SK-N-SH (cell line): Measurements from ENCODE around the gene PCSK2. TPM values are rescaled to one million over a fixed set of nuclear protein-coding genes. Genes with fewer than 3 reads are reported as not detected.

Source experiments
- CTCF ChIA-PET: fragments of 300-600, 350-600 bp; formaldehyde crosslinking; extraction: SDS; loops from one replicate; lab custom pipeline; 2021; lab: Yijun Ruan, JAX
- POLR2A ChIA-PET: fragments of 350-600 bp; sonication (Branson Sonifier 250); formaldehyde crosslinking; extraction: SDS; loops from one replicate; lab custom pipeline; 2020; ENCODE audit warnings: antibody characterized with exemption, inconsistent platforms; lab: Yijun Ruan, JAX
- DNase-seq: peaks from one replicate; pipeline ENCODE4 v3.0.0; 2012
- H2AFZ ChIP-seq: fragments of 200-600 bp; sonication (generic); 2 replicates; pipeline ENCODE4 v1.8.1; 2016; ENCODE audit warnings: antibody characterized with exemption, mild to moderate bottlenecking, low read depth
- H3F3A ChIP-seq: fragments of 200-600 bp; sonication (generic); replicated peaks from 2 replicates; pipeline ENCODE3; 2016; ENCODE audit warnings: antibody characterized with exemption, mild to moderate bottlenecking; ENCODE audit not compliant: insufficient read depth
- H3K27ac ChIP-seq, 2 experiments: fragments of 200-500 bp in 1 of 2; fragments of 200-600 bp in 1 of 2; sonication (Bioruptor generic) in 1 of 2; sonication (generic), shearing (Covaris generic) in 1 of 2; 2 replicates each; pipeline versions ENCODE4 v1.5.1 to v1.6.1; 2014 to 2016; ENCODE audit warnings: low read depth in 2 of 2, inconsistent platforms in 1 of 2, low read length in 1 of 2, mild to moderate bottlenecking in 1 of 2, mixed read lengths in 1 of 2
- H3K27me3 ChIP-seq: fragments of 200-600 bp; sonication (generic), shearing (Covaris generic); 2 replicates; pipeline ENCODE4 v1.6.1; 2016; ENCODE audit warnings: mixed run types; ENCODE audit not compliant: insufficient read depth
- H3K36me3 ChIP-seq, 2 experiments: fragments of 200-500 bp in 1 of 2; fragments of 200-600 bp in 1 of 2; sonication (Bioruptor generic) in 1 of 2; sonication (generic) in 1 of 2; replicated peaks in 1 of 2; 2 replicates each; pipeline versions ENCODE3 to v1.5.1; 2014 to 2016; ENCODE audit warnings: low read length in 1 of 2, mild to moderate bottlenecking in 1 of 2; ENCODE audit not compliant: insufficient read depth in 2 of 2, control insufficient read depth in 1 of 2
- H3K4me1 ChIP-seq, 2 experiments: fragments of 200-500 bp in 1 of 2; fragments of 200-600 bp in 1 of 2; sonication (Bioruptor generic) in 1 of 2; sonication (generic), shearing (Covaris generic) in 1 of 2; 2 replicates each; pipeline versions ENCODE4 v1.5.1 to v1.6.1; 2014 to 2016; ENCODE audit warnings: low read depth in 1 of 2, low read length in 1 of 2, mixed run types in 1 of 2; ENCODE audit not compliant: insufficient read depth in 2 of 2, control insufficient read depth in 1 of 2
- H3K4me2 ChIP-seq: fragments of 200-600 bp; sonication (generic), shearing (Covaris generic); 2 replicates; pipeline ENCODE4 v1.6.1; 2017; ENCODE audit warnings: mixed run types
- H3K4me3 ChIP-seq, 2 experiments: fragments of 200-500 bp in 1 of 2; fragments of 200-600 bp in 1 of 2; sonication (Bioruptor generic) in 1 of 2; sonication (generic), shearing (Covaris generic) in 1 of 2; 2 replicates each; pipeline versions ENCODE4 v1.5.1 to v1.8.1; 2014 to 2016; ENCODE audit warnings: low read depth in 2 of 2, inconsistent platforms in 1 of 2, low read length in 1 of 2, mild to moderate bottlenecking in 1 of 2, mixed read lengths in 1 of 2, moderate library complexity in 1 of 2
- H3K79me2 ChIP-seq: fragments of 200-600 bp; sonication (generic); 2 replicates; pipeline ENCODE4 v1.8.1; 2017; ENCODE audit warnings: mild to moderate bottlenecking; ENCODE audit not compliant: insufficient read depth
- H3K9ac ChIP-seq: fragments of 200-600 bp; sonication (generic); 2 replicates; pipeline ENCODE4 v1.6.1; 2017; ENCODE audit warnings: mixed run types
- H3K9me2 ChIP-seq: fragments of 200-600 bp; sonication (generic); 2 replicates; pipeline ENCODE4 v1.6.1; 2017; ENCODE audit warnings: mixed run types
- H3K9me3 ChIP-seq: fragments of 200-600 bp; sonication (generic); 2 replicates; pipeline ENCODE4 v1.6.1; 2017; ENCODE audit warnings: mixed run types, mild to moderate bottlenecking, moderate library complexity
- H4K20me1 ChIP-seq: fragments of 200-600 bp; sonication (generic); 2 replicates; pipeline ENCODE4 v1.6.1; 2017; ENCODE audit warnings: mild to moderate bottlenecking, mixed run types; ENCODE audit not compliant: insufficient read depth
- CHD2 ChIP-seq: fragments of 150-350 bp; IDR thresholded peaks from 2 replicates; pipeline ENCODE4 v1.6.1; 2018; ENCODE audit warnings: low read length; ENCODE audit not compliant: partially characterized antibody
- ELF1 ChIP-seq: IDR thresholded peaks from 2 replicates; pipeline ENCODE4 v1.4.0; 2012
- EP300 ChIP-seq, 2 experiments: IDR thresholded peaks; 2 replicates each; pipeline versions ENCODE4 v1.4.0 to v1.6.1; 2012; ENCODE audit warnings: borderline replicate concordance in 1 of 2, low read depth in 1 of 2, low read length in 1 of 2
- FOXM1 ChIP-seq: IDR thresholded peaks from 2 replicates; pipeline ENCODE4 v1.4.0; 2012; ENCODE audit warnings: low read depth, mild to moderate bottlenecking
- GABPA ChIP-seq: IDR thresholded peaks from 2 replicates; pipeline ENCODE4 v1.4.0; 2012; ENCODE audit warnings: low read depth, mild to moderate bottlenecking
- GATA2 ChIP-seq: sonication (generic); formaldehyde crosslinking; IDR thresholded peaks from 2 replicates; pipeline ENCODE4 v1.5.0; 2020; ENCODE audit warnings: mild to moderate bottlenecking, missing genetic modification reagents
- NFIC ChIP-seq: IDR thresholded peaks from 2 replicates; pipeline ENCODE4 v1.4.0; 2012; ENCODE audit warnings: borderline replicate concordance
- NRF1 ChIP-seq: IDR thresholded peaks from 2 replicates; pipeline ENCODE4 v1.6.1; 2012; ENCODE audit warnings: low read depth, mild to moderate bottlenecking, low read length
- POLR2AphosphoS5 ChIP-seq: IDR thresholded peaks from 2 replicates; pipeline ENCODE4 v1.6.1; 2012; ENCODE audit warnings: low read depth, low read length
- RCOR1 ChIP-seq: fragments of 150-350 bp; IDR thresholded peaks from 2 replicates; pipeline ENCODE4 v1.6.1; 2017; ENCODE audit warnings: antibody characterized with exemption, low read length
- RFX5 ChIP-seq: IDR thresholded peaks from 2 replicates; pipeline ENCODE4 v1.6.1; 2012; ENCODE audit warnings: mild to moderate bottlenecking, improper control_type of control experiment, low read length
- SIN3A ChIP-seq: IDR thresholded peaks from 2 replicates; pipeline ENCODE4 v1.6.1; 2012; ENCODE audit warnings: low read depth, mild to moderate bottlenecking, low read length, moderate library complexity, borderline replicate concordance
- SMC3 ChIP-seq: IDR thresholded peaks from 2 replicates; pipeline ENCODE4 v1.6.1; 2012; ENCODE audit warnings: low read depth, low read length, improper control_type of control experiment
- TAF1 ChIP-seq: IDR thresholded peaks from 2 replicates; pipeline ENCODE4 v1.6.1; 2012; ENCODE audit warnings: low read depth, mild to moderate bottlenecking, low read length, moderate library complexity, borderline replicate concordance
- TCF12 ChIP-seq: IDR thresholded peaks from 2 replicates; pipeline ENCODE4 v1.4.0; 2012
- TEAD4 ChIP-seq: IDR thresholded peaks from 2 replicates; pipeline ENCODE4 v1.4.0; 2012; ENCODE audit warnings: mild to moderate bottlenecking, borderline replicate concordance; ENCODE audit not compliant: insufficient read depth
- YY1 ChIP-seq: IDR thresholded peaks from 2 replicates; pipeline ENCODE4 v1.4.0; 2012; ENCODE audit warnings: low read depth, mild to moderate bottlenecking
- ZBTB33 ChIP-seq: IDR thresholded peaks from 2 replicates; pipeline ENCODE4 v1.4.0; 2012; ENCODE audit warnings: low read depth, borderline replicate concordance
- WGBS: methylation state at CpG from one replicate; pipeline ENCODE4 v1.1.6; 2017; ENCODE audit warnings: low lambda C conversion rate; 5-methylcytosine and 5-hydroxymethylcytosine counted together
- polyA plus RNA-seq, 3 experiments: library from polyadenylated mRNA; depleted of rRNA; stranded (reverse); fragments of >200 nt; gene quantifications; 2 replicates each; pipeline ENCODE4 v1.2.3, GENCODE V29; 2012
- TF ChIP-seq, protein P1 (sequence below): fragments of 200-600 bp; sonication (generic); IDR thresholded peaks from 2 replicates; pipeline ENCODE4 v1.6.1; 2017; ENCODE audit warnings: antibody characterized with exemption, mild to moderate bottlenecking, moderate library complexity
- TF ChIP-seq, protein P2 (sequence below): IDR thresholded peaks from 2 replicates; pipeline ENCODE4 v1.4.0; 2012; ENCODE audit warnings: low read depth
- TF ChIP-seq, protein P3 (sequence below): IDR thresholded peaks from 2 replicates; pipeline ENCODE4 v1.4.0; 2012; ENCODE audit warnings: low read depth, borderline replicate concordance
- TF ChIP-seq, protein P4 (sequence below): fragments of 150-350 bp; IDR thresholded peaks from 2 replicates; pipeline ENCODE4 v1.6.1; 2017; ENCODE audit warnings: antibody characterized with exemption, low read length, low read depth, borderline replicate concordance

PCSK2 gene
- polyA plus RNA-seq, 1 of the 3 experiments (the other 2 are of a cell fraction), result not detected

DNA sequence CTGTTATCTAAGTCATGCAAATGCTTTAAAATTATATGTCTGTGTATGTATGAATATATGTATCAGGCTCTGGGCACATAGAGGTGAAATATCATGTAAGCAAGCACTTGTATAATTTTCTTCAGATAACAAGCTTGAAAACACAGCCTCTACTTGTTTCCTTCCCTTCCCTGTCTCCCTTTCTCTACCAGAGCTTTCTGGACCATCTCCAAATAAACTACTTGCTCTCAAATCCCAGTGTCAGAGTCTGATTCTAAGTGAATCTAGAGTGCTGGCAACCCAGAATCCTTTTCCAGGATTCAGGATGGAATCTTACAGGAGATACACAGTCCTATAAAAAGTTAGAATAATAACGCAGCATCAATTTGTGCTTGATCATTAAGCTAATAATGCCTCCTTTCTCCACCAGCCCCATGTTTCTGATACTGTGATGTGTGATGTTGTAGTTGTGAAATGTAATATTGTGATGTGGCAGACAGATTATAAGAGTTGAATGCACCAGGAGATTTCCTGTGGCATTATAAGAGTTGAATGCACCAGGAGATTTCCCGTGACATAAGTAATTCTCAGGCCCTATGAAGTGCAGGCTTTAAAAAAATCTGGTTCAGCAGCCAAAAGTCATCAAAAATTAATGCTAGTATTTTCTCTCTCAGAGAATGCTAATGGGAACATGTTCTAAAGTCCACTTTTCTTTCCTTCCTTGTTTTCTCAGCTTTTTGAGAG lies 89.6 kb downstream of the PCSK2 start (continued):
- no peak for TF ChIP-seq EP300 (IDR thresholded peaks at IDR 0.05; ENCODE audit: borderline replicate concordance in 1 of 2, low read depth in 1 of 2, low read length in 1 of 2)
- TF ChIP-seq, protein P1, sequence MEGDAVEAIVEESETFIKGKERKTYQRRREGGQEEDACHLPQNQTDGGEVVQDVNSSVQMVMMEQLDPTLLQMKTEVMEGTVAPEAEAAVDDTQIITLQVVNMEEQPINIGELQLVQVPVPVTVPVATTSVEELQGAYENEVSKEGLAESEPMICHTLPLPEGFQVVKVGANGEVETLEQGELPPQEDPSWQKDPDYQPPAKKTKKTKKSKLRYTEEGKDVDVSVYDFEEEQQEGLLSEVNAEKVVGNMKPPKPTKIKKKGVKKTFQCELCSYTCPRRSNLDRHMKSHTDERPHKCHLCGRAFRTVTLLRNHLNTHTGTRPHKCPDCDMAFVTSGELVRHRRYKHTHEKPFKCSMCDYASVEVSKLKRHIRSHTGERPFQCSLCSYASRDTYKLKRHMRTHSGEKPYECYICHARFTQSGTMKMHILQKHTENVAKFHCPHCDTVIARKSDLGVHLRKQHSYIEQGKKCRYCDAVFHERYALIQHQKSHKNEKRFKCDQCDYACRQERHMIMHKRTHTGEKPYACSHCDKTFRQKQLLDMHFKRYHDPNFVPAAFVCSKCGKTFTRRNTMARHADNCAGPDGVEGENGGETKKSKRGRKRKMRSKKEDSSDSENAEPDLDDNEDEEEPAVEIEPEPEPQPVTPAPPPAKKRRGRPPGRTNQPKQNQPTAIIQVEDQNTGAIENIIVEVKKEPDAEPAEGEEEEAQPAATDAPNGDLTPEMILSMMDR, result no peak
- TF ChIP-seq, all 33 proteins: peak for 0

- CTCF ChIA-PET, result interaction anchor here (1.4 kb wide), 1 partner anchor 16 kb away, joined by 3 read pairs; no protein-coding TSS in a partner anchor
- H3K4me3 ChIP-seq, result no peak overlapping the region
- no peak for TF ChIP-seq YY1
- no peak for TF ChIP-seq ZBTB33
- no peak for TF ChIP-seq GATA2 (CRISPR knock-in tag)
- no peak for TF ChIP-seq SMC3
- no peak for TF ChIP-seq POLR2AphosphoS5
- no peak for TF ChIP-seq NFIC
- no peak for TF ChIP-seq TAF1
- TF ChIP-seq FOXM1, result no peak
- no peak for TF ChIP-seq TCF12
- TF ChIP-seq, all 33 proteins: peak for 0
- Histone ChIP-seq H3K79me2 (no peaks in the 10 kb centered on the region), H3K27me3 (no peaks in the 10 kb centered on the region), H3F3A (no peaks in the 10 kb centered on the region), H3K4me2 (no peak overlapping the region), H3K9me2 (no peaks in the 10 kb centered on the region), H4K20me1 (no peaks in the 10 kb centered on the region), H3K4me1 (no peaks in the 10 kb centered on the region), H2AFZ (no peak overlapping the region), H3K9ac (no peak overlapping the region), H3K9me3 (no peaks in the 10 kb centered on the region), H3K36me3 (no peaks in the 10 kb centered on the region), H3K27ac (no peak overlapping the region)
- no peak for DNase-seq
- 2% methylated on average over 2 of the region's 2 CpGs for WGBS
- POLR2A ChIA-PET, result no interaction called here
Measured at GRCh38 chr20:17317341-17317740, 90.5 kb downstream of the PCSK2 start.

DNA sequence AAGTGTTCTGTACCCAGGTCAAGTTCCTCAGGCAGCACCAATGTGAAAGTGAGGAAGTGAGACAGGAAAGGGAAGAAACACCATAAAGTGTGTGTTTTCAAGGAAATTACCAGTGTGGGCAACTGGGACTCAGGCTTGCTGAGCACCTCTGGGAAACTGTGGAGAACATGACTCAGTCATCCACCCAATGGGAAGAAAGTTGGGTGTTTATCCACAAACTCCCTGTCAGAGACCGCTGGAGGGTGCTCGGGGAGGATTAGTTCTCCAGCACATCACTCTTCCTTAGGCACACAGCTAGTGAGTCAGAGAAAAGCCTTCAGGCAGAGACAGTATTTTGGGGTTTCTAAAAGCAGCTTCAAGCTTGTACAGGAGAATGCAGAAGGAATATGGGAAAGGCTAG lies 93.6 kb downstream of the PCSK2 start:
- H3K27me3 ChIP-seq, result no peaks in the 10 kb centered on the region
- H3K4me3 ChIP-seq, result no peak overlapping the region
- WGBS, result 53% methylated on average over 2 of the region's 2 CpGs
- no peaks in the 10 kb centered on the region for H4K20me1 ChIP-seq
- H3K4me2 ChIP-seq, result no peak overlapping the region
- no peak for DNase-seq
- ChIA-PET CTCF (no interaction called here), POLR2A (no interaction called here)
- H3K36me3 ChIP-seq, result no peaks in the 10 kb centered on the region
- no peaks in the 10 kb centered on the region for H3K4me1 ChIP-seq
- no peaks in the 10 kb centered on the region for H3K9me2 ChIP-seq
- H2AFZ ChIP-seq, result no peak overlapping the region
- no peaks in the 10 kb centered on the region for H3F3A ChIP-seq
- H3K9ac ChIP-seq, result no peak overlapping the region
- H3K79me2 ChIP-seq, result no peaks in the 10 kb centered on the region
- no peaks in the 10 kb centered on the region for H3K9me3 ChIP-seq
- H3K27ac ChIP-seq, result no peak overlapping the region
- TF ChIP-seq GABPA, result no peak
- TF ChIP-seq RFX5, result no peak
- no peak for TF ChIP-seq NRF1
- TF ChIP-seq, protein P2, sequence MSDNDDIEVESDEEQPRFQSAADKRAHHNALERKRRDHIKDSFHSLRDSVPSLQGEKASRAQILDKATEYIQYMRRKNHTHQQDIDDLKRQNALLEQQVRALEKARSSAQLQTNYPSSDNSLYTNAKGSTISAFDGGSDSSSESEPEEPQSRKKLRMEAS, result no peak
- TF ChIP-seq, protein P3, sequence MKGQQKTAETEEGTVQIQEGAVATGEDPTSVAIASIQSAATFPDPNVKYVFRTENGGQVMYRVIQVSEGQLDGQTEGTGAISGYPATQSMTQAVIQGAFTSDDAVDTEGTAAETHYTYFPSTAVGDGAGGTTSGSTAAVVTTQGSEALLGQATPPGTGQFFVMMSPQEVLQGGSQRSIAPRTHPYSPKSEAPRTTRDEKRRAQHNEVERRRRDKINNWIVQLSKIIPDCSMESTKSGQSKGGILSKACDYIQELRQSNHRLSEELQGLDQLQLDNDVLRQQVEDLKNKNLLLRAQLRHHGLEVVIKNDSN, result no peak
- no peak for TF ChIP-seq CHD2
- no peak for TF ChIP-seq SIN3A
- no peak for TF ChIP-seq GATA2 (CRISPR knock-in tag)
- no peak for TF ChIP-seq TEAD4
- TF ChIP-seq, protein P4, sequence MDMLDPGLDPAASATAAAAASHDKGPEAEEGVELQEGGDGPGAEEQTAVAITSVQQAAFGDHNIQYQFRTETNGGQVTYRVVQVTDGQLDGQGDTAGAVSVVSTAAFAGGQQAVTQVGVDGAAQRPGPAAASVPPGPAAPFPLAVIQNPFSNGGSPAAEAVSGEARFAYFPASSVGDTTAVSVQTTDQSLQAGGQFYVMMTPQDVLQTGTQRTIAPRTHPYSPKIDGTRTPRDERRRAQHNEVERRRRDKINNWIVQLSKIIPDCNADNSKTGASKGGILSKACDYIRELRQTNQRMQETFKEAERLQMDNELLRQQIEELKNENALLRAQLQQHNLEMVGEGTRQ, result no peak
- no peak for TF ChIP-seq ELF1
- no peak for TF ChIP-seq RCOR1
